DMS114 treated with DMSO at 0.1 percent for 48 hours (cell line): ENCODE data around the gene COQ8A.
"Not testable (repeated sequence)": the region's sequence is repeated elsewhere in the genome, so short reads cannot be mapped to it uniquely, and the experiment has no call there.

ENCODE experiments used
- DNase-seq: peaks from one replicate; lab custom pipeline; 2025; ENCODE audit not compliant: unreplicated experiment; lab: John Stamatoyannopoulos, UW

Gene COQ8A

GRCh38 chr1:226921504-226921903 is 18.6 kb upstream of the COQ8A start:
- no peak for DNase-seq

GRCh38 chr1:226929260-226930111 is 10.6 kb upstream of the COQ8A start:
- not testable (repeated sequence) for DNase-seq

- no peak for DNase-seq
Measured at GRCh38 chr1:226934483-226935237, 5.4 kb upstream of the COQ8A start.

GRCh38 chr1:226937940-226938725 is 2.0 kb upstream of the COQ8A start:
- DNase-seq = no peak

GRCh38 chr1:226938903-226939437 is 1.1 kb upstream of the COQ8A start:
- no peak for DNase-seq

- peak; percentile 72 for DNase-seq
Measured at GRCh38 chr1:226939438-226940028, 561 bp upstream of the COQ8A start.

GRCh38 chr1:226940806-226941067 is 643 bp downstream of the COQ8A start:
- DNase-seq = no peak

GRCh38 chr1:226942392-226942791 is 2.3 kb downstream of the COQ8A start:
- no peak for DNase-seq

GRCh38 chr1:226943156-226943555 is 3.1 kb downstream of the COQ8A start:
- DNase-seq = no peak

GRCh38 chr1:226943927-226944326 is 3.8 kb downstream of the COQ8A start:
- no peak for DNase-seq

- no peak for DNase-seq
Measured at GRCh38 chr1:226945106-226945857, 5.2 kb downstream of the COQ8A start.

GRCh38 chr1:226945858-226946245 is 5.8 kb downstream of the COQ8A start:
- no peak for DNase-seq

- no peak for DNase-seq
Measured at GRCh38 chr1:226946285-226946684, 6.2 kb downstream of the COQ8A start.

- no peak for DNase-seq
Measured at GRCh38 chr1:226946841-226947240, 6.7 kb downstream of the COQ8A start.

- no peak for DNase-seq
Measured at GRCh38 chr1:226948051-226948450, 8.0 kb downstream of the COQ8A start.

- DNase-seq = no peak
Measured at GRCh38 chr1:226948480-226948879, 8.4 kb downstream of the COQ8A start.

GRCh38 chr1:226948996-226949395 is 8.9 kb downstream of the COQ8A start:
- DNase-seq = no peak

- no peak for DNase-seq
Measured at GRCh38 chr1:226949401-226949800, 9.3 kb downstream of the COQ8A start.

GRCh38 chr1:226950316-226950715 is 10.2 kb downstream of the COQ8A start:
- DNase-seq = no peak

- no peak for DNase-seq
Measured at GRCh38 chr1:226950871-226951270, 10.8 kb downstream of the COQ8A start.
